Limb (tissue), 2 donors: Measurements from ENCODE around the gene SIT1.
"Not testable (repeated sequence)": the region's sequence is repeated elsewhere in the genome, so short reads cannot be mapped to it uniquely, and the experiment has no call there.

Source experiments
- DNase-seq, 2 donors: peaks; one replicate each; pipeline ENCODE4 v3.0.0-alpha.2; 2016; ENCODE audit errors: extremely low spot score in 2 of 2

The SIT1 gene

DNA sequence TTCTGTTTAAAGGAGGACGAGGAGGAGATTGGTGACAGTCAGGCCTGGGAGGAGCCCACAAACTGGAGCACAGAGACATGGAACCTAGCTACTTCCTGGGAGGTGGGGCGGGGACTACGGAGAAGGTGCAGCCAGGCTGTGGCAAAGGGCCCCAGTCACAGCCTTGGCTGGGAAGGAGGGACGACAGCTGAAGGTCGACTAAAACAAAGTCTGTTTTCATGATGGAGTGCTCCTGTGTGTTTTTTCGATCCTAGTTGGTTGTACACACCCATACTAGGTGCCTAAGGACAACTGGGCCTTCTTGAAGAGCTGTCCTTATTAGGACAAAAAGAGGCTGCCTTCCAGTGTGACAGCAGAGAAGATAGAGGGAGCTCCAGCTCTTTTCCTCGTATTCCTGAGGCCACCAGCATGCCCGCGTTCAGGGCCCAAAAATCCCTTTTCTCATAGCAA is 10.3 kb upstream of the SIT1 start:
- no peak for DNase-seq

DNA sequence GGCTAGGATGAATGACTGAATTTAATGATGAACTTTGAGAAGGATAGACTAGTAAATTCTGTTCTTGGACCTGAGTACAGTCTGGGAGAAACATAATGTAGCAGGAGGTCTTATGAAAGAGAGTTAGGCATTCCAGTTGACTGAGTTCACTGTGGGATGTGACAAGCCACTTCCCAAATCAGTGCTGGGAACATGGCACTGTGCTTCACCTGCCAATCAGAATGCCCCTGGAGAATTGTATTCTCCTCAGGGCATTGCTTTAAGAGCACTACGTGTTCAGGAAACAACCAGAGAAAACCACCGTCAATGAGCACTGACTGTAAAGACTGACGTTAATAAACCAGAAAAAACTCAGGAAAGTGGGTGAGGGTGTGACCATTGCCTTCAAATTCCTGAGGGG is 8.6 kb upstream of the SIT1 start:
- no peak for DNase-seq

DNA sequence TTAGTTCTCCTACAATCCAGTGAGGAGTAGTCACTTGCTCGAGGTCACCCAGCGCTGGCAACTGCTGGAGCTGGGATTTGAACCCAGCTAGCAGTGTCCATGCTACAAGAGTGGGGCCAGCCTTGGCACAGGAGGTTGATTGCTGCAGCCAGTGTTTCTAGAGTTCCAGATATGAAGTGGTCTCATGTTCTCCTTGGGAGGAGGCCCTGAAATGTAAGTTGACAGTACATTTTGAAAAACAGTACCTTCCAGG is 8.2 kb upstream of the SIT1 start:
- peak; percentile 47 to 57 for DNase-seq

DNA sequence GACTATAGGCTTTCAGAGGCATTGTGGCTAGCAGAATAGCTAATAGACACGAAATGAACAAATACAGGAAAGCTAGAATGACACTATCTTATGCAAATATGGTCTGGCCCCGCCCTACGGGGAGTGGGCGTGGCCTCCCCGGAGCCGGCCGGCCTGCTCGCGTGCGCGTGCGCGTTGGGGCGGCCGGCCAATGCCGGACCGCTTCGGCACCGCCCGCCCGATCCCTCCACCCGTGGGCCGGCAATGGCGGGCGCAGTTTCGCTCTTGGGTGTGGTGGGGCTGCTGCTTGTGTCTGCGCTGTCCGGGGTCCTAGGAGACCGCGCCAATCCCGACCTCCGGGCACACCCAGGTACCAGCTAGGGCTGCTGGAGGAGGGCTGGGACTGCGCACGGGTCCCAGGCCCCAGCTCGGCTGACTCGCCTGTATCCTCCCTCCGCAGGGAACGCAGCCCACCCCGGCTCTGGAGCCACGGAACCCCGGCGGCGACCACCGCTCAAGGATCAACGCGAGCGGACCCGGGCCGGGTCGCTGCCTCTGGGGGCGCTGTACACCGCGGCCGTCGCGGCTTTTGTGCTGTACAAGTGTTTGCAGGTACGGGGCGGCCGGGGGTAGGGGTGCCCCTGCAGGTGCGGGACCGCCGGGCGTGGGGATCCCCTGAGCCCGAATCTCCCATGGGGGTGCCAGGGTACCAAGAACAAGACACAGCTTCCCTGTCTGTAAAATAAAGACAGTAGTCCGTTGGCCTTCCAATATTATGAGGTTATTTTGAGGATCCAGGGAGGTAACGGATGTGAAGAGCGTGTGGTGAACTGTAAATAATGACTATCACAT is 7.6 kb upstream of the SIT1 start, which contains the start of gene CCDC107:
Gene CCDC107, plus strand, starts transcription at position 156 of the 831 bp plus-strand sequence. Its CDS starts 88 bp downstream, at position 244.
- DNase-seq: peak; percentile 88 to 94

DNA sequence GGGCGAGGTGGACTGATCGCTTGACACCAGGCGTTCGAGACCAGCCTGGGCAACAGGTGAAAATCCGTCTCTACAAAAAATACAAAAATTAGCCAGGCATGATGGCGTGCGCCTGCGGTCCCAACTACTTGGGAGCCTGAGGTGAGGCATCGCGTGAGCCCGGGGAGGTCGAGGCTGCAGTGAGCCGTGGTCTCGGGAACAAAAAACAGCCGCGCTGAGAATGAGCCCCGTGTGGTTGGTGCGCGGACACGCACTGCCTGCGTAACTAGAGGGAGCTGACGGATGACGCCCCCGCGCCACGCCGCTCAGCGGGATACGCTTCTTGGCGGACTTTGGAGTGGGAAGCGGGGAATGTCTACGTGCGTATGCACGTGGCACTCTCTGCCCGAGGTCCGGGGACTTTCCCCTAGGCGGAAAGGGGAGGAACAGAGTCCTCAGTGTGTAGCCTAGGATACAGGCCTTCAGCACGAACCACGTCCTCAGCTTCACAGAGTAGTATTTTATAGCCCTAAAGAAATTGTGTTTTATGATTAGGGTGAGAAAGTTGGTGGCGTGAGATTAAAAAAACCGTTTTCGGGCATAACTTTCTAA is 6.9 kb upstream of the SIT1 start, which contains the start of gene RMRP:
Gene RMRP, minus strand, starts transcription at position 474 of the 591 bp plus-strand sequence.
- DNase-seq: peak; percentile 97 to 99

DNA sequence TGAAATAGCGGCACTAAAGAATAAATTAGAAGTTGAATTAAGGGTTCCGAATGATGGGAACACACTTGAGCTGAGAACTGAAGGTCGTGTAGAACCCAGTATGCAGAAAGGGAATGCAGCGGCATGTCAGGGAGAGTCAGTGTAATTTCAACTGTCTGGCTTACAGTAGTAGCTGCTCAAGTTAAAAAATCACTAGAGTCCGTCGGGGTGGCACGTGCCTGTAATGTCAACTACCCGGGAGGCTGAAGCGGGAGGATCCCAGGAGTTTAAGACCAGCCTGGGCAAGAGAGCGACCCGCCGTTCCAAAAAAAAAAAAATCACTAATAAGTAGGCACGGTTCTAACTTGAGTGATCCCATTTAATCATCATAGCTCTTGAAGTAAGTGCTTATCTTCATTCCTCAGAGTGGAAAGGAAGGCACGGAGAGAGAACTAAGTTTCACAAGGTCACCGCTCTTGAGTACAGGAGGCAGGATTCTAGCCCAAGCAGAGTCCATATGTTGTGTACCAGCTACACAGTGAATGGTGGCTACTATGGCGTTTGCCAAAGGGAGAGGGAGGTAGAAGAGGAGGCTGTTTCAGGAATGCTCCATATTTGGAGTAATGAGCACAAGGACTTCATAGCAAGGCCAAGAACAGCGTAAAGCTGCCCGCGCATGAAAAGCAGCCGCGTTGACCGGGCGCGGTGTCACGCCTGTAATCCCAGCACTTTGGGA is 6.3 kb upstream of the SIT1 start:
- peak in 1 of 2 donors; percentile 63 for DNase-seq

DNA sequence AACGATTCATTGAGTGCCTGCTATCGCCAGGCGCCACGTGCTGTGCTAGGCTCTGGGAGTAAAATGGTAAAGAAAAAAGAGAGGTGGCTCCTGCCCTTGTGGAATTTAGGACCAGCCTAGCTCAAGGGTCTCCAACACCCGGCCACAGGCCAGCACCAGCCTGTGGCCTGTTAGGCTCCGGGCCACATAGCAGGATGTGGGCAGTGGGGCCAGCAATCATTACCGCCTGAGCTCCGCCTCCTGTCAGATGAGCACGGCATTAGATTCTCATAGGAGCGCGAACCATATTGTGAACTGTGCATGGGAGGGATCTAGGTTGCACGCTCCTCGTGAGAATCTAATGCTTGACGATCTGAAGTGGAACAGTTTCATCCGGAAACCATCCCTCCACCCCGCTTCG is 5.6 kb upstream of the SIT1 start:
- DNase-seq: no peak

DNA sequence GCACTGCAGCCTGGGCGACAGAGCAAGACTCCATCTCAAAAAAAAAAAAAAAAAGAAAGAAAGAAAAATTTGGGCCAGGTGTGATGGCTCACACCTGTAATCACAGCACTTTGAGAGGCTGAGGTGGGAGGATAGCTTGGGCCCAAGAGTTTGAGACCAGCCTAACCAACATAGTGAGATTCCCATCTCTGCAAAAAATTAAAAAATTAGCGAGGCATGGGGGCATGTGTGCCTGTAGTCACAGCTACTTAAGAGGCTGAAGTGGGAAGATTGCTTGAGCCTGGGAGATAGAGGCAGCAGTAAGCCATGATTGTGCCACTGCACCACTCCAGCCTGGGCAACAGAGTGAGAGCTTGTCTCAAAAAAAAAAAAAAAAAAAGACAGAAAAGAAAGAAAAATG is 2.9 kb upstream of the SIT1 start:
- no peak for DNase-seq

DNA sequence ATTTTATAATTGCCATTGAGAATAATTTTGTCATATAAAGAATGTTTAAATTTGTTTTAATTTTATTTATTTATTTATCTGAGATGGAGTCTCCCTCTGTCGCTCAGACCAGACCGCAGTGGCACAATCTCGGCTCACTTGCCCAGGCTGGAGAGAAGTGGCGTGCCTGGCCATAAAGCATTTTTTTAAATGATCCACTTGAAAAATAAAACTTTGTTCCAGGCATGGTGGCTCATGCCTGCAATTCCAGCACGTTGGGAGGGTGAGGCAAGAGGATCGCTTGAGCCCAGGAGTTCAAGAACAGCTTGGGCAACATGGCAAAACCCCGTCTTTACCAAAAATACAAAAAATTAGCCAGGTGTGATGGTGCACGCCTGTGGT is 2.1 kb upstream of the SIT1 start:
- no peak for DNase-seq

DNA sequence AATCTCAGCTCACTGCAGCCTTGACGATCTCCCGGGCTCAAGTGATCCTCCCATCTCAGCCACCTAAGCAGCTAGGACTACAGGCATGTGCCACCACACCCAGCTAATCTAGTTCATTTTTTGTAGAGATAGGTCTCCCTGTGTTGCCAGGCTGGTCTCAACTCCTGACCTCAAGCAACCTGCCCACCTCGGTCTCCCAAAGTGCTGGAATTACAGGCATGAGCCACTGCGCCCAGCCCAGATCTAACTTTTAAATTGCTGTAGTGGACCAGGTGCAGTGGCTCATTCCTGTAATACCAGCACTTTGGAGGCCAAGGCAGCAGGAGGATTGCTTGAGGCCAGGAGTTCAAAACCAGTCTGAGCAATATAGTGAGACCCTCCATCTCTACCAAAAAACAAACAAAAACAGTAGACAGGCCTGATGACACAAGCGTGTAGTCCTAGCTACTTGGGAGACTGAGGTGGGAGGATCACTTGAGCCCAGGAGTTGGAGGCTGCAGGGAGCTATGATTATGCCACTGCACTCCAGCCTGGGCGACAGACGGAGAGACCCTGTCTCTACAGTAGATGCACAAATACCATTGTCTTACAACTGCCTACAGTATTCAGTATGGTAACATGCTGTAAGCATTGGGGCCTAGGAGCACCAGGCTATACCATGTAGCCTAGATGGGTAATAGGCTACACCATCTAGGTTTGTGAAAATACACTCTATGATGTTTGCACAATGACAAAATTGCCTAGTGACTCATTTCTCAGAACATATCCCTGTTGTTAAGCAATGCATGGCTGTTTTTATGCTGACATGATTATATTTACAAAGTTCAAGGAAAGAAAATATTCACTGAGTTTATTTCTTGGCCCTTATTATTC is 1.5 kb upstream of the SIT1 start:
- no peak for DNase-seq

DNA sequence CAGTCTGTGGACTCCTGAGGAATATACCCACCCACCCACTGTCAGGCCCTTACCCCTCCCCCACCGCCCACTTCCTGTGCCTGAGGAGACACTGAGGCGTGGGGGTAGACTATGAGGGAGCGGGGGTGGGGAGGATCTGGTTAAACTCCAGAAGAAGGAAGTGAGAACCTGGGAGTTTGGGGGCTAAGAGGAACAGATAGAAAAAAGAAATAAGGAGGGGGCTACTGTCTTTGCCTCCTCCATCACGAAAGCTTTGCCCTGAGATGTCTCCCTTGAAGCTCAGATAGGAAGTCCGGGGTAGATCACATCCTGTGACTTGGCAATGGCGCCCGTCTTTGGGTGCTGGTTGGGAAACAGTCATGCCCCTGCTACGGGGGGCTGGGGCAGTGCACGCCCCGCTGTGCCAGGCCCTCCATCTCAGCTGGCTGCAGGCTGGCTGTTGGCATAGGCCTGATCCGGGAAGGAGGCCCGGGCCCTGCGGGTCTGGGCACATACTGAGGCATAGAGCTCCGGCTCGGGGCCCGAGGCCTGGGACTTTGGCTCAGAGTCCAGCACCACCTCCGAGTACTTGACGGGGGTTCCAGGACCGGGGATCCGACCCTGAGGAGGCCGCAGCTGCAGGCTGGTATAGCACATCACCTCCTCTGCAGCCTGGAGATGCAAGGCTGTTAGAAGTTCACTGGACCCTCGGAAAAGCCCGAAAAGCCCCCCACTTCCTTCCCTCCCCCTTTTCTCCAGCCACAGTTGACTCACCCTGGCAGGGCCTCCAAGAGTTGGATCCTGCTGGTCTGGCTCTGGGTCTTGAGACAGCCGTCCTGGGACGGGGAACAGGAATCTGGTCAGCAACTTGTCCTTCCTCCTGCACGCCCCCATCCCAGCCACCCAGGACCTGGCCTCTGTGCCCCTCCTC is 1.0 kb downstream of the SIT1 start:
- DNase-seq: no peak

DNA sequence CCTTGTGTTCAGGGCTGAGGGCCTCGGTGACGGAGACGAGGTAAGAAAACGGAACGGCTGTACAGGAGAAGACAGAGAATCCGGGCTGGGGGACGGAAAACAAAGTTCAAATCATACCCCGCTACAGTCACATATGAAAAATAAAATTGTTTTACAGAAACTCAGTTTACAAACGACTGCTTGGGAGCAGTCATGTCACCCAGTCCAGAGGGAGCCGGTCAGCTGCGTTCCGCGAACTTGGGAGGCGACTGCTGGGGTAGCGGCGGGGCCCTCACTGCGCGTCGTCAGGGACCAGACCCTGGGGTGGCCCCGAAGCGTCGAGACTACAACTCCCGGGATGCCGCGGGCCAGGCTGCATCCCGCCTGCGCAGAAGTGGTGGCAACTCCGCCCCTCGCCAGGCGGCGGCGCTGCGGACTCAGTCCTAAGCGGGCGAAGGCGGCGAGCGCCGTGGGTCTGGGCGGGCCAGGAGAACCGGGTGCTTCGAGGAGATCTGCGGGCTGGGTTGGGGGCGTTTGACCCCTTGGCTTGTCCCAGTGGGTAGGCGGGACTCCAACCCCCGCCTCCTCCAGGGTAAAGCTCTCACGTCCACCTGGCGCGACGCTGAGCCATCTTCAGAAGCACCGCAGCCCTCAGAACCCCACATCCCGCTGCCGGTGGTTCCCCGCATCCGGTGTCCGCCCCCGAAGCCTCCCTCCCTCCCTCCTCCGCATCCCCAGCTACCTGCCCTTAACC is 4.0 kb downstream of the SIT1 start:
- peak; percentile 95 to 97 for DNase-seq

DNA sequence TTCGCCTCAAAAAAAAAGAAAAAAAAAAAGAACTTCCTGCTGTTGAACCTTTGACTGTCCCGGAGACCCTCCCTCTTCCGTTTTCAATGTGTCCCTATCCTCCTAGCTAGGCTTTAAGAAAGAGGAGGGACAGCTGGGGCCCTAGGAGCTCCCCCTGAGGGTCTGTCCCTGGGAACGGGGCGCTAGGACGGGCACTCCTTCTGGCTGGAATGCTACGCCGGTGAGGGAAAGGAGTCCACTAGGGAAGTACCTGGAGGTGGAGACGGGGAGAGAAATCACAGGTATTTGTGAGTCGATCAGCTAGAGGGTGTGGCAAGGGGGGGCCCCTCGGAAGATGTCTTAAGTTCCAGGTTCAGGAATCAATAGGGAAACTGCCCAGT is 4.6 kb downstream of the SIT1 start:
- peak; percentile 51 to 75 for DNase-seq

DNA sequence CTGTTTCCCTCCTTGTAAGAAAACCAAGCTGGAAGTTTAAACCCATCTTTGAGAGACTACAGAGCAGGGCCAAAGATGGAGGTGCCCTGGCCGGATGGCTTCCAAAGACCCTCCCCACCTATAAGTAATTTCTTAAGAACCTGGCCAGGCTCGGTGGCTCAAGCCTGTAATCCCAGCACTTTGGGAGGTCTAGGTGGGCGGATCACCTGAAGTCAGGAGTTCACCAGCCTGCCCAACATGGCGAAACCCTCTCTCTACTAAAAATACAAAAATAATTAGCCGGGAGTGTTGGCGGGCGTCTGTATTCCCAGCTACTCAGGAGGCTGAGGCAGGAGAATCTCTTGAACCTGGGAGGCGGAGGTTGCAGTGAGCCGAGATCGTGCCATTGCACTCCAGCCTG is 5.0 kb downstream of the SIT1 start:
- DNase-seq: not testable (repeated sequence)

DNA sequence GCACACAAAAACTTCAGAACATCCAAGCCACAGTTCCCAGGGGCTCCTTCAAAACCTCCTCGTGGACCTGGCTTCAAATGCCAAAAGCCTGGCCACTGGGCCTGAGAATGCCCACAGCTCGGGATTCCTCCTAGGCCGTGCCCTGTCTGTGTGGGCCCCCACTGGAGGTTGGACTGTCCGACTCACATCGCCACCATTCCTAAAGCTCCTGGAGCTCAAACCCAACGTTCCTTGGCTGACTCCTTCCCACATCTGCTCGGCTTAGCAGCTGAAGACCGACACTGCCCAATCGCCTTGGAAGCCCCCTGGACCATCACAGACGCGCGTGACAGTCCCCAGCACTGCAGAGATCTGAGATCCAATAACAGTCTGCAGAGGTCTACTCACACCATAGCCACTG is 7.7 kb downstream of the SIT1 start:
- DNase-seq: no peak

DNA sequence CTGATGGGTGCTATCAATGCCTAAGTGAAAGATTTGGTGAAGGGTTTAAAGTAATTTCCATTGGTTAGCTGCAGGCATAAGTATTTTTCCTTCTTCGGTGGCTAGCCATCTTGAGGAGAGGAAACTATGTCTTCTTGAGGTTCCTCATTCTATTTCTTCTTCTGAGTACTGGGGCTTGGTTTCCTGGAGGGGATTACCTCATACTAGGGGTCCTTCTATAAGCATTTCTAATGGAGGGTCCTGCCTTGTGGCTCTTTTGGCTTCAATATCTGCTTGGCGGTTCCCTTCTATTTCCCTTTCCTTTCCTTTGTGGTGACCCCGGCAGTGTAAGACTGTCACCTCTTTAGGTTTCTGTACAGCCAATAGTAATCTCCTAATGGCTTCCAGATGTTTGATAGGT is 9.3 kb downstream of the SIT1 start:
- not testable (repeated sequence) for DNase-seq

DNA sequence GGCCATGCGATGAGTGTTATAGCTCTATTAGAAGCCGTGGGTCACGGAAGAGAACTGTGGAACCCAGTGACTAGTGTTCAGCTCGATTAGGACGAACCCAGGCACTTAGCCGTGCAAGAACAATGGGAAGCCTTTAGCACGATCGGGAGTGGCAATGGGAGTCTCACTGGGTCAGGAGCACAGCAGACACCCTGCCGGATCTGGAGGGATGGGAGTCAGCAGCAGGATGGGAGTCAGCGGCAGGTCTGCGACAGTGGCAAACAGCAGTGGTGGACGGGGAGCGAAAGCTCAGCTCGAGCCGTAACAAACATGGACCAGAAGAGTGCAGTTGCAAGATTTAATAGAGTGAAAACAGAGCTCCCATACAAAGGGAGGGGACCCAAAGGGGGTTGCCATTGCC is 10.3 kb downstream of the SIT1 start:
- not testable (repeated sequence) for DNase-seq

DNA sequence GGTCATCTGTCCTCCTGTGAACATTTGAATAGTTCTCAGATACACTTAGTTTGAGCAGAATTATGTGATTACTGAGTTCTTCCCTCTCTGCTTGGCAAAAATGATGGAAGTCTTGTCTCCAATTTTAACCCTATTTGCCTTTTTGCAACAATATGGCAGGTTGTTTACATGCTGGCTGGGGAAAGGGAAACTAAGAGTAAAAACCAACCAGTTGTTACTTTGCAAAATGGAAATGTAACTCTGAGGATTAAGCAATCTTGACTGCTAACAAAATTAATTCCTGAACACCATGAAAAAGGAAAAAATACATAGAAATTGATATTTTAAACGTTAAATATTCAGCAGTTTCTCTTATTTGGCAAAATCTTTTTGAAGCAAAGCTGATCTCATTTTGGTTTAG is 11.1 kb downstream of the SIT1 start:
- DNase-seq: no peak

DNA sequence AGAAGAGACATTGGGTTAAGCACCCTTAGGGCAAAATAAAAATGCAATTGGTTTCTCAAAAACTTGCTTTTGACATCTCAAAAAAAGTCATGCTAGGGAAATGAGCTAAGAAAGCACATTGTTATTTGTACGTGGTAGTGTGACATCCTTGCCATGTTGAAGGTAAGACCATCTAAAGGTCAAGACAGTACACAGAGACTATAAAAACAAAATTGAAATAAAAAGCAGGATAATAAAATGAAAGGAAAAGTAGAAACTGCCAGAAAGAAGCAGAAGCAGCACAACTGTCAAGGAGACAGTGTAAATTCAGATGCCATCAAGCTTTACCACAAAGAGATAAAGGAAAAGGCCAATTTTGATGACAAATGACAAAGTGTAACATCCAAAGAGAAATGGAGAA is 11.5 kb downstream of the SIT1 start:
- DNase-seq: not testable (repeated sequence)

DNA sequence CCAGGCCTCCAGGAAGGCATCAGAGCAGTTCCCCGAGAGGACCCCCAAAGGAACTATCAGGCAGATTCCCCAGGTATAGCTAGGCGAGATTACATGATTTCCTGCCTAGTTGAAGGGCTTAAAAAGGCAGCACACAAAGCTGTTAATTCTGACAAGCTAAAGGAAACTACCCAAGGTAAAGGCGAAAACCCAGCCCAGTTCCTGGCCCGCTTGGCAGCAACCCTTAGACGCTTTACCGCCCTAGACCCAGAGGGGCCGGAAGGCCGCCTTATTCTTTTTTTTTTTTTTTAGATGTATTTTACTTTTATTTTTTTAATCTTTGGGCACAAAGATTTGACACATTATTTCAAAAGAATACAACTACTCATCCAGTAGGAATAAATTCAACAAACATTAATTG is 12.0 kb downstream of the SIT1 start:
- not testable (repeated sequence) for DNase-seq
